Uterus (tissue), 2 donors: ENCODE measurements around the gene SRSF5.

ENCODE experiments used
- CTCF ChIP-seq, 4 experiments: fragments of 200-600 bp in 2 of 4; fragments of 450-650 bp in 2 of 4; sonication (generic) in 2 of 4; IDR thresholded peaks; one replicate each; pipeline ENCODE4 v1.5.1; 2016 to 2019; ENCODE audit warnings: antibody characterized with exemption in 4 of 4, mild to moderate bottlenecking in 2 of 4, moderate library complexity in 1 of 4
- POLR2A ChIP-seq, 2 donors: fragments of 450-650 bp; IDR thresholded peaks; one replicate each; pipeline ENCODE4 v1.6.1; 2016; ENCODE audit warnings: antibody characterized with exemption in 2 of 2, mild to moderate bottlenecking in 1 of 2, moderate library complexity in 1 of 2

DNA sequence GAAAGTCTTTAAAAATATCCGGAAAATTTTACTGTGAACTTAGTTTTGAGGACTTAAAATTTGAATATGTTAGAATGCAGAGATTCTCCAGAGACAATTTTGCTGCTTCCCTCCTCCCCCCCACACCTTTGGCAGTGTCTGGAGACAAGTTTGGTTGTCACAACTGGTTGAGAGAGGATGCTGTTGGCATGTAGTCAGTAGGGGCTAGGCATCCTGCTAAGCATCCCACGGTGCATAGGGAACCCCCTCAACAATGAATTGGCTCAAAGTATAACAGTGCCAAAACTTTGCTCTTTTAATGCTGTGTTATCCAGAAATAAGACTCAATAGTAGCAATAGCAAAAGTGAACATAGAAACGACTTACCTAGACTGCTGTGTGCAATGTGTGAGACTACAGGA is 3.6 kb downstream of the SRSF5 start:
- TF ChIP-seq CTCF (IDR thresholded peaks at IDR 0.05) (no peak), POLR2A (IDR thresholded peaks at IDR 0.05) (no peak)
